Activated CD8-positive, alpha-beta memory T cell treated with anti-CD3 and anti-CD28 coated beads for 48 hours (primary cell): ENCODE measurements around the gene WDR19.

ENCODE experiments used
- DNase-seq, 3 experiments: peaks; one replicate each; pipeline ENCODE4 v3.0.0-alpha.2; 2020; ENCODE audit warnings: low read depth in 2 of 3, low spot score in 2 of 3

The WDR19 gene

GRCh38 chr4:39295784-39296183 lies 113.5 kb downstream of the WDR19 start:
- no peak for DNase-seq

DNA sequence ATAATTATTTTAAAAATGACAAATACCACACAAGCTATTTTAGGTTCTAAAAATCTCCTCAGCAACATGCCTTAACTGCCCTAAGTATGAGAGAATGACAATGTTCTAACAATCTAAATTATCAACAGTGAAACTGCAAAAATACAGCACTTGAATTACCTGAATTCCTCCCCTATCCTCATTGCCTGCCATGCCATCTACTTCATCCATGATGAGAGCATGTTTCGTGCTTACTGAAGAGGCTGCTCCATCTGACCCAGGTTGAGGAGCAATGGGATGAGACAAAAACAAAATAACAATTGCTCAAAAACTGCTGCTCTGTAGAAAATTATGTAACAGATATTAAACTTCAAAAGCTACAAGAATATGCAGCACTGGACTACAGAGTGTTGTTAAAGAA lies 120.6 kb downstream of the WDR19 start:
- no peak for DNase-seq

DNA sequence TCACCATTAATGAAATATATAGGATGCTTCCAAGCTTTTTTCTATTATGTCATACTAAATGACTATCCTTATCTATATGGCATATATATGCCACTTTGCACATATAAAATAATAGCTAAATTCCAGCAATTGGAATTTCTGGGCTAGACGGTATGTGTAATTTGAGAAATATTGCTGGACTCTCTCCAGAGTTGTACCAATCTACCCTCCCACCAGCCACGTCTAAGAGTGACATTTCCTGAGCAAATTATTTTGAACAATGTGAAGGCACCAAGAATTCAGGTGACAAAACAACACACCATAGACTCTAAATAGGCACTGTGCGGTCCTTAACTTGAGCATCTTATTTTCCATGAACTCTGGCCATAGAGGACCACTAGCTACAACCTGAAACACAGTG lies 121.5 kb downstream of the WDR19 start:
- DNase-seq: no peak

- no peak for DNase-seq
These were observed 122.3 kb downstream of the WDR19 start for GRCh38 chr4:39304651-39305050.

GRCh38 chr4:39305912-39306677 lies 123.8 kb downstream of the WDR19 start:
- no peak for DNase-seq

GRCh38 chr4:39308611-39309010 lies 126.3 kb downstream of the WDR19 start:
- DNase-seq: no peak

- no peak for DNase-seq
These were observed 130.5 kb downstream of the WDR19 start for GRCh38 chr4:39312816-39313215.

DNA sequence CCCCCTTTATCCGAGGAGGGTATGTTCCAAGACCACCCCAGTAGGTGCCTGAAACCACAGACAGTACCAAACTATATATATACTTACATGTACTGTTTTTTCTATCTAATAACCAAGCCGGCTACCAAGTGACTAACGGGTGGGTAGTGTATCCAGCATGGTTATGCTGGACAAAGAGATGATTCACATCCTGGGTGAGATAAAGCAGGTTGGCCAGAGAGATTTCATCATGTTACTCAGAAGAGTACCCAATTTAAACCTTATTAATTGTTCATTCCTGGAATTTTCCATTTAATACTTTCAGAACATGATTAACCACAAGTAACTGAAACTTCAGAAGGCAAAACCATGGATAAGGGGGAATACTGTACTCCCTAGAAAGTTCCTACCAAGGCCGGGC lies 137.3 kb downstream of the WDR19 start:
- no peak for DNase-seq

DNA sequence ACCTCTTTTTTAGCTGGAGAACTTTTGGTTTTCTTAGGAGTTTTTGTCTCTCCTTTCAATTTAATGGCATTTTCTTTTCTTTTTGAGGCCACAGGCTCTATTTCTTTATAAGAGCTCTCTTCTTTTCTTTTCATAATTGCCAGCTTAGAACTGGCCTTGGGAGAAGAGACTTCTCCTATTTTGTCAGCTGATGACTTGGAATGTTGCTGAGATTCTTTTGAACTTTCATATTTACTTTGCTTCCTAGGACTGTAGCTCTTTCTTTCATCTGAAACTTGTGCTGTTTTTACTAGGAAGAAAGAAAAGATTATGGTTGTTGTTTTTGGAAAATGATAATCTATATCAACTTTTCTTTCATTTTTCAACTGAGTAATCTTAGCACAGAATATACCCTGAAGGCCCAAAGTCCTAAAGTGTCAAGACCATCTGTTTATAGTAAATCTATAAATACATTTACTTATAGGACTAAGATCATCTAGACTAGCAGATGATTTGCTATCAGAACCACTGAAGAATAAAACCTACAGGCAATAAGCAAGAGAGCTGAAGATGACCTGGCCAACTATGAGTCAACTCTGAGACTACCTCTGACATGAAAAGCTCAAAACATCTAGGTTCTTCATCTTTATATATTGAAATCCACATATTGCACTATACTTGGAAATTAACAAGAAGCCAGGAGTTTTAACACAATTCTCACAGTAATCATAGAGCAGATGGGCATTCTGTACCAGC lies 138.2 kb downstream of the WDR19 start:
- DNase-seq: no peak

DNA sequence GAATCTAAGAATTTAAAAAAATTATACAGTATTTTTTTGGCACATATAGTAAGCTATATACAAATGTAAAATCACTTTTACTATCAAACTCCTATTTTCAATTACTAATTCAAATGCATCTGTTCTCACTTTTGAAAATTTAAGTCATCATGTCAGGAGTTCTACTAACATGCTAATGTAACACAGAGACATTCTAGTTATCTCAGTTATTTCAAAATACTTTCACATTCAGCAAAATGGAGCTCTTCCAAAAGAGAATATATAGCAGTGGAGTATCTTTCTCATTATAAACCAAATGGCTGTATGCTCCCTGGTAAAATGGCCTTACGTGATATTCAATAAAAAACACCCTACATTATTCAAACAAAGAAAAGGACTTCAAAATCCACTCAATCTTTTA lies 141.5 kb downstream of the WDR19 start:
- DNase-seq: no peak

DNA sequence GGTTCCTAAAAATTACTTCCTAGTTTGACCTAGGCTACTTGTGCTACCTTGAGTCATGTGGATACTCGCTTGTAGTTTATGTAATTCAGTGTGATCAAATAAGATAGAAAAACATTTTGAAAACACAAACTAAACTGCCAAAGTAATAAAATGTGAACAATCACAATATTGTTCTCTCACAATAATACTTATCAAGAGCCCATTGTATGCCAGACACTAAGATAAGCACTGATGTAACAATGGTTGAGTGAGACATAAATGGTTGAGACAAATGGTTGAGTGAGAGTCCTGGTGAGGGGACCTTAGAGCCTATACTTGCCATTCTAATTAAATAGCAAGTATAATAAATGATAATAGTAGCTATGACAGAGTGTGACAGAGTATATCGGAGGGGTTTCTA lies 142.1 kb downstream of the WDR19 start:
- DNase-seq: no peak

DNA sequence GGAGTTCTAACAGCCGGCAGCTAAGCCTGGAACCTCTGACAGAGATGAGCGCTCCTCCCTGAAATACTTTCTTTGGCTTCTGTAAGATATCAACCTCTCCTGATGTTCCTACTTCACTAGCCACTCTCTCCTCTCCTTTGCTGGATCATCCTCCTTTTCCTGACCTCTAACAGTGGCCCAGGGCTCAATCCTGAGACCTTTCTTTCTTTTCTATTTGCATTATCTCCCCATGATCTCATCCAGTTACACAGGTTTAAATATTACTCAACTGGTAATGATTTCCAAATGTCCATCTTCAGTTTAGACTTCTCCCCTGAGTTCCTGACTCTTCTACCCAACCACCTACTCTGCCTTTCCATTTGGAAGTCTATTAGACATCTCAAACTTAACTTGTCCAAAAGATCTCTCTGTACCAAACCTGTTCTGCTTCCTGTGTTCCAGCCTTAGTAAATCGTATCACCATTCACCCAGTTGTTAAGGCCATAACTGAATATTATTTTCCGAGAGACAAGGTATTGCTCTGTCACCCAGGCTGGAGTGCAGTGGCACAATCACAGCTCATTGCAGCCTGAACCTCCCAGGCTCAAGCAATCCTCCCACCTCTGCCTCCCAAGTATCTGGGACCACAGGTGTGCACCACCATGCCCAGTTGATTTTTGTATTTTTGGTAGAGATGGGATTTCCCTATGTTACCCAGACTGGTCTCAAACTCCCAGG lies 142.7 kb downstream of the WDR19 start:
- no peak for DNase-seq

- DNase-seq: no peak
These were observed 144.2 kb downstream of the WDR19 start for GRCh38 chr4:39326468-39326977.

GRCh38 chr4:39330353-39330752 lies 148.0 kb downstream of the WDR19 start:
- no peak for DNase-seq

DNA sequence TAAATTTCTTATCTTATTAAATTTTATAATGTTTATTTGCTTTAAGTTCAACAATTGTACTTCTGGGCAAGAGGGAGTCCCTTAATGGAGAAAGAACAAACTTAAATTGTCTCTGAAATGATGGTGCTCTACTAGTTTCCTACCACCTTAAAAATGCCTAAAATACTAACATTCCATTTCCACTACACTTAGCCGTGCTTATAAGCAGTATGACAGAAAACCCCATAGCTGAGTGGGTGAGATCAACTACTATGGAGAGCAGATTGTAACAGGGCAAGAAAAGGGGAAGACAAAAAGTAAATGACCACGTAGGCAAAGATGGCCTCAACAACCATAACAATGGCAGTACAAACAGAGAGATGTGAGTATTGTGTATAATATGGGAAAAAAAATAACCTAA lies 148.9 kb downstream of the WDR19 start:
- no peak for DNase-seq
